HepG2 (cell line): ENCODE data around the gene ABCC8. TPM values are rescaled to one million over a fixed set of nuclear protein-coding genes. Genes with fewer than 3 reads are reported as not detected.

ENCODE experiments used
- CAMTA2 ChIP-seq: sonication (generic); formaldehyde crosslinking; IDR thresholded peaks from 2 replicates; pipeline ENCODE4 v1.4.0; 2020; ENCODE audit warnings: mild to moderate bottlenecking, missing genetic modification reagents, borderline replicate concordance
- HNRNPK ChIP-seq: fragments of 200-400 bp; formaldehyde crosslinking; IDR thresholded peaks from 2 replicates; pipeline ENCODE4 v1.6.1; 2018; ENCODE audit warnings: low read length, low read depth, moderate library complexity, mild to moderate bottlenecking; ENCODE audit not compliant: poor library complexity, severe bottlenecking
- IRX3 ChIP-seq: sonication (generic); formaldehyde crosslinking; IDR thresholded peaks from 2 replicates; pipeline ENCODE4 v1.8.1; 2023; ENCODE audit warnings: mild to moderate bottlenecking, low read depth, missing genetic modification reagents, borderline replicate concordance
- KLF15 ChIP-seq: sonication (generic); formaldehyde crosslinking; IDR thresholded peaks from 2 replicates; pipeline ENCODE4 v1.8.1; 2023; ENCODE audit warnings: borderline replicate concordance, mild to moderate bottlenecking, inconsistent platforms, missing genetic modification reagents, mixed read lengths
- NFYB ChIP-seq: sonication (generic); formaldehyde crosslinking; IDR thresholded peaks from 2 replicates; pipeline ENCODE4 v1.4.0; 2020; ENCODE audit warnings: missing genetic modification reagents
- WIZ ChIP-seq: sonication (generic); formaldehyde crosslinking; IDR thresholded peaks from 2 replicates; pipeline ENCODE4 v1.5.1; 2020; ENCODE audit warnings: mild to moderate bottlenecking, missing genetic modification reagents
- ZNF615 ChIP-seq: sonication (generic); formaldehyde crosslinking; IDR thresholded peaks from 2 replicates; pipeline ENCODE4 v1.5.0; 2020; ENCODE audit warnings: mild to moderate bottlenecking, missing genetic modification reagents, borderline replicate concordance
- ZNF619 ChIP-seq: sonication (generic); formaldehyde crosslinking; IDR thresholded peaks from 2 replicates; pipeline ENCODE4 v1.4.0; 2020; ENCODE audit warnings: mild to moderate bottlenecking, missing genetic modification reagents
- ZNF747 ChIP-seq: sonication (generic); formaldehyde crosslinking; IDR thresholded peaks from 2 replicates; pipeline ENCODE4 v1.8.1; 2023; ENCODE audit warnings: missing genetic modification reagents, mild to moderate bottlenecking, borderline replicate concordance
- polyA plus RNA-seq, 8 experiments: library from polyadenylated mRNA; depleted of rRNA in 3 of 8; stranded (reverse) in 7 of 8; unstranded in 1 of 8; fragments of >200 nt; fragmentation: Illumina TruSeq in 4 of 8; extraction: Trizol in 4 of 8; gene quantifications; 2 replicates each; pipeline versions ENCODE4 v1.2.1 to v1.2.3, GENCODE V29; 2011 to 2016; ENCODE audit warnings: low read depth in 4 of 8, missing spikeins in 1 of 8, mixed read lengths in 1 of 8; ENCODE audit not compliant: insufficient read depth in 1 of 8
- total RNA-seq, 5 experiments: library from RNA; depleted of rRNA; stranded (reverse); fragments of >200 nt; fragmentation: Illumina TruSeq; extraction: Trizol; gene quantifications; 2 replicates each; pipeline ENCODE4 v1.2.3, GENCODE V29; 2016; ENCODE audit warnings: low read depth in 1 of 5
- TF ChIP-seq, protein P1 (sequence below): sonication (generic); formaldehyde crosslinking; IDR thresholded peaks from 2 replicates; pipeline ENCODE4 v1.5.0; 2020; ENCODE audit warnings: mild to moderate bottlenecking, missing genetic modification reagents, borderline replicate concordance
- TF ChIP-seq, protein P2 (sequence below): sonication (generic); formaldehyde crosslinking; IDR thresholded peaks from 2 replicates; pipeline ENCODE4 v1.8.1; 2023; ENCODE audit warnings: mild to moderate bottlenecking, missing genetic modification reagents
- TF ChIP-seq, protein P3 (sequence below): sonication (generic); formaldehyde crosslinking; IDR thresholded peaks from 2 replicates; pipeline ENCODE4 v1.8.0; 2022; ENCODE audit warnings: mild to moderate bottlenecking, missing genetic modification reagents; ENCODE audit not compliant: insufficient replicate concordance
- TF ChIP-seq, protein P4 (sequence below): sonication (generic); formaldehyde crosslinking; IDR thresholded peaks from 2 replicates; pipeline ENCODE4 v1.4.0; 2020; ENCODE audit warnings: missing genetic modification reagents, borderline replicate concordance

The ABCC8 gene
- total and polyA plus RNA-seq, 2 of the 13 experiments (the other 11 are each of a cell fraction or from before 2014, with no cell fraction given), result not detected

DNA sequence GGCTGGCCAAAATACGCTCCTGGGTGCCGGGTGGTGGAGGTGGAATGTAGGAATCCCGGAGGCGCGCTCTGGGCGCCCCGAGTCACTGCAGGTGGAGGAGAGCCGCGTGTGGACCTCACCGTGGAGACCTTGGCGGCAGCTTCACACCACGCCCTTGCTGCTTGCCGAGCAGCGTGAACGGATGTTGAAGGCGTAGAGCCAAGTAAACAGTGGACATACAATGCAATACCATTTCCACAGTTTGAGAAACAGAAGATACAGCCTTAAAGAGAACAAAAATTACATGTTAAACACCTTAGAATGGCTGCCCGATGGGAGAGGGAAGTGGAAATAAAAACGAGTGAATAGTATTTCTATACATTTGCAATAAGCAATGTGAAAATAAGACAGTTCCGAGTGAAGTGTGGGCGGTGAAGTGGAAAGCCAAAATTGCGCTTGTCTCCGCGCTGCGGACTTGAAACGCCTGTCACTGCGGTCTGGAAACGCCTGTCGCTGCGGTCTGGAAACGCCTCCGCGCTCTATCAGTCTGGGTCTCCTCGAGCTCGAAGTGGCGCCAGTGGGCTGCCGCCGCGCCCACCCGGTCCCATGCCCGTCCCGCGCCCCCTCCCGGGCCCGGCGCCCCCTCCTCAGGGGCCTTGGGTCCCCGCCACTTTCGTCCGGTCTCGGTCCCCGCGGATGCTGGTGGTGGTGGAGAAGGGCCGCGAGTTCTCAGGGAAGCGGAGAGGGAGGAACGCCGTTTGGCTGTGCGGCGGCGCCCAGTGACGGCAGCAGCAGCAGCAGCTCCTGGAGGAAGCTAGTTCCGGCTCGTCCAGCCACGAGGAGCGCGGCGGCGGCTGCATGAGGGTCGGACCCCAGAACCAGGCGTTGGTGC, 123.5 kb downstream of the ABCC8 start (continued):
- TF ChIP-seq, protein P1, sequence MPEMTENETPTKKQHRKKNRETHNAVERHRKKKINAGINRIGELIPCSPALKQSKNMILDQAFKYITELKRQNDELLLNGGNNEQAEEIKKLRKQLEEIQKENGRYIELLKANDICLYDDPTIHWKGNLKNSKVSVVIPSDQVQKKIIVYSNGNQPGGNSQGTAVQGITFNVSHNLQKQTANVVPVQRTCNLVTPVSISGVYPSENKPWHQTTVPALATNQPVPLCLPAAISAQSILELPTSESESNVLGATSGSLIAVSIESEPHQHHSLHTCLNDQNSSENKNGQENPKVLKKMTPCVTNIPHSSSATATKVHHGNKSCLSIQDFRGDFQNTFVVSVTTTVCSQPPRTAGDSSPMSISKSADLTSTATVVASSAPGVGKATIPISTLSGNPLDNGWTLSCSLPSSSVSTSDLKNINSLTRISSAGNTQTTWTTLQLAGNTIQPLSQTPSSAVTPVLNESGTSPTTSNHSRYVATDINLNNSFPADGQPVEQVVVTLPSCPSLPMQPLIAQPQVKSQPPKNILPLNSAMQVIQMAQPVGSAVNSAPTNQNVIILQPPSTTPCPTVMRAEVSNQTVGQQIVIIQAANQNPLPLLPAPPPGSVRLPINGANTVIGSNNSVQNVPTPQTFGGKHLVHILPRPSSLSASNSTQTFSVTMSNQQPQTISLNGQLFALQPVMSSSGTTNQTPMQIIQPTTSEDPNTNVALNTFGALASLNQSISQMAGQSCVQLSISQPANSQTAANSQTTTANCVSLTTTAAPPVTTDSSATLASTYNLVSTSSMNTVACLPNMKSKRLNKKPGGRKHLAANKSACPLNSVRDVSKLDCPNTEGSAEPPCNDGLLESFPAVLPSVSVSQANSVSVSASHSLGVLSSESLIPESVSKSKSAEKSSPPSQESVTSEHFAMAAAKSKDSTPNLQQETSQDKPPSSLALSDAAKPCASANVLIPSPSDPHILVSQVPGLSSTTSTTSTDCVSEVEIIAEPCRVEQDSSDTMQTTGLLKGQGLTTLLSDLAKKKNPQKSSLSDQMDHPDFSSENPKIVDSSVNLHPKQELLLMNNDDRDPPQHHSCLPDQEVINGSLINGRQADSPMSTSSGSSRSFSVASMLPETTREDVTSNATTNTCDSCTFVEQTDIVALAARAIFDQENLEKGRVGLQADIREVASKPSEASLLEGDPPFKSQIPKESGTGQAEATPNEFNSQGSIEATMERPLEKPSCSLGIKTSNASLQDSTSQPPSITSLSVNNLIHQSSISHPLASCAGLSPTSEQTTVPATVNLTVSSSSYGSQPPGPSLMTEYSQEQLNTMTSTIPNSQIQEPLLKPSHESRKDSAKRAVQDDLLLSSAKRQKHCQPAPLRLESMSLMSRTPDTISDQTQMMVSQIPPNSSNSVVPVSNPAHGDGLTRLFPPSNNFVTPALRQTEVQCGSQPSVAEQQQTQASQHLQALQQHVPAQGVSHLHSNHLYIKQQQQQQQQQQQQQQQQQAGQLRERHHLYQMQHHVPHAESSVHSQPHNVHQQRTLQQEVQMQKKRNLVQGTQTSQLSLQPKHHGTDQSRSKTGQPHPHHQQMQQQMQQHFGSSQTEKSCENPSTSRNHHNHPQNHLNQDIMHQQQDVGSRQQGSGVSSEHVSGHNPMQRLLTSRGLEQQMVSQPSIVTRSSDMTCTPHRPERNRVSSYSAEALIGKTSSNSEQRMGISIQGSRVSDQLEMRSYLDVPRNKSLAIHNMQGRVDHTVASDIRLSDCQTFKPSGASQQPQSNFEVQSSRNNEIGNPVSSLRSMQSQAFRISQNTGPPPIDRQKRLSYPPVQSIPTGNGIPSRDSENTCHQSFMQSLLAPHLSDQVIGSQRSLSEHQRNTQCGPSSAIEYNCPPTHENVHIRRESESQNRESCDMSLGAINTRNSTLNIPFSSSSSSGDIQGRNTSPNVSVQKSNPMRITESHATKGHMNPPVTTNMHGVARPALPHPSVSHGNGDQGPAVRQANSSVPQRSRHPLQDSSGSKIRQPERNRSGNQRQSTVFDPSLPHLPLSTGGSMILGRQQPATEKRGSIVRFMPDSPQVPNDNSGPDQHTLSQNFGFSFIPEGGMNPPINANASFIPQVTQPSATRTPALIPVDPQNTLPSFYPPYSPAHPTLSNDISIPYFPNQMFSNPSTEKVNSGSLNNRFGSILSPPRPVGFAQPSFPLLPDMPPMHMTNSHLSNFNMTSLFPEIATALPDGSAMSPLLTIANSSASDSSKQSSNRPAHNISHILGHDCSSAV (CRISPR knock-in tag), result no peak
- no peak for TF ChIP-seq KLF15 (CRISPR knock-in tag)
- 0 out of 2 replicates have a peak, but pooled peaks have one; percentile 16 for TF ChIP-seq NFYB (CRISPR knock-in tag)
- peak; percentile 74; the same call in 1 of the 2 replicates for TF ChIP-seq ZNF619 (CRISPR knock-in tag)
- TF ChIP-seq, protein P2, sequence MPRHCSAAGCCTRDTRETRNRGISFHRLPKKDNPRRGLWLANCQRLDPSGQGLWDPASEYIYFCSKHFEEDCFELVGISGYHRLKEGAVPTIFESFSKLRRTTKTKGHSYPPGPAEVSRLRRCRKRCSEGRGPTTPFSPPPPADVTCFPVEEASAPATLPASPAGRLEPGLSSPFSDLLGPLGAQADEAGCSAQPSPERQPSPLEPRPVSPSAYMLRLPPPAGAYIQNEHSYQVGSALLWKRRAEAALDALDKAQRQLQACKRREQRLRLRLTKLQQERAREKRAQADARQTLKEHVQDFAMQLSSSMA (CRISPR knock-in tag), result no peak
- TF ChIP-seq CAMTA2 (CRISPR knock-in tag), result peak; percentile 76; the same call in 1 of the 2 replicates
- TF ChIP-seq, protein P3, sequence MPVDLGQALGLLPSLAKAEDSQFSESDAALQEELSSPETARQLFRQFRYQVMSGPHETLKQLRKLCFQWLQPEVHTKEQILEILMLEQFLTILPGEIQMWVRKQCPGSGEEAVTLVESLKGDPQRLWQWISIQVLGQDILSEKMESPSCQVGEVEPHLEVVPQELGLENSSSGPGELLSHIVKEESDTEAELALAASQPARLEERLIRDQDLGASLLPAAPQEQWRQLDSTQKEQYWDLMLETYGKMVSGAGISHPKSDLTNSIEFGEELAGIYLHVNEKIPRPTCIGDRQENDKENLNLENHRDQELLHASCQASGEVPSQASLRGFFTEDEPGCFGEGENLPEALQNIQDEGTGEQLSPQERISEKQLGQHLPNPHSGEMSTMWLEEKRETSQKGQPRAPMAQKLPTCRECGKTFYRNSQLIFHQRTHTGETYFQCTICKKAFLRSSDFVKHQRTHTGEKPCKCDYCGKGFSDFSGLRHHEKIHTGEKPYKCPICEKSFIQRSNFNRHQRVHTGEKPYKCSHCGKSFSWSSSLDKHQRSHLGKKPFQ, result no peak
- TF ChIP-seq WIZ (CRISPR knock-in tag), result 0 out of 2 replicates have a peak, but pooled peaks have one; percentile 32
- no peak; the same call in 1 of the 2 replicates for TF ChIP-seq ZNF615 (CRISPR knock-in tag)
- peak; percentile 97 for TF ChIP-seq ZNF747 (CRISPR knock-in tag)
- TF ChIP-seq, protein P4, sequence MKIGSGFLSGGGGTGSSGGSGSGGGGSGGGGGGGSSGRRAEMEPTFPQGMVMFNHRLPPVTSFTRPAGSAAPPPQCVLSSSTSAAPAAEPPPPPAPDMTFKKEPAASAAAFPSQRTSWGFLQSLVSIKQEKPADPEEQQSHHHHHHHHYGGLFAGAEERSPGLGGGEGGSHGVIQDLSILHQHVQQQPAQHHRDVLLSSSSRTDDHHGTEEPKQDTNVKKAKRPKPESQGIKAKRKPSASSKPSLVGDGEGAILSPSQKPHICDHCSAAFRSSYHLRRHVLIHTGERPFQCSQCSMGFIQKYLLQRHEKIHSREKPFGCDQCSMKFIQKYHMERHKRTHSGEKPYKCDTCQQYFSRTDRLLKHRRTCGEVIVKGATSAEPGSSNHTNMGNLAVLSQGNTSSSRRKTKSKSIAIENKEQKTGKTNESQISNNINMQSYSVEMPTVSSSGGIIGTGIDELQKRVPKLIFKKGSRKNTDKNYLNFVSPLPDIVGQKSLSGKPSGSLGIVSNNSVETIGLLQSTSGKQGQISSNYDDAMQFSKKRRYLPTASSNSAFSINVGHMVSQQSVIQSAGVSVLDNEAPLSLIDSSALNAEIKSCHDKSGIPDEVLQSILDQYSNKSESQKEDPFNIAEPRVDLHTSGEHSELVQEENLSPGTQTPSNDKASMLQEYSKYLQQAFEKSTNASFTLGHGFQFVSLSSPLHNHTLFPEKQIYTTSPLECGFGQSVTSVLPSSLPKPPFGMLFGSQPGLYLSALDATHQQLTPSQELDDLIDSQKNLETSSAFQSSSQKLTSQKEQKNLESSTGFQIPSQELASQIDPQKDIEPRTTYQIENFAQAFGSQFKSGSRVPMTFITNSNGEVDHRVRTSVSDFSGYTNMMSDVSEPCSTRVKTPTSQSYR (CRISPR knock-in tag), result no peak
- no peak for TF ChIP-seq HNRNPK
- TF ChIP-seq IRX3 (CRISPR knock-in tag), result no peak
